ENCODE data around the gene CCS. TPM values are rescaled to one million over a fixed set of nuclear protein-coding genes. Genes with fewer than 3 reads are reported as not detected.
A peak's percentile ranks its signal among the peaks of the same experiment; 100 is the strongest.

The CCS gene
- total and polyA plus RNA-seq, 9 of the 15 experiments (the other 6 are each of a cell fraction or from before 2014, with no cell fraction given), result 1.1 to 46.6 (median 26.8) TPM

DNA sequence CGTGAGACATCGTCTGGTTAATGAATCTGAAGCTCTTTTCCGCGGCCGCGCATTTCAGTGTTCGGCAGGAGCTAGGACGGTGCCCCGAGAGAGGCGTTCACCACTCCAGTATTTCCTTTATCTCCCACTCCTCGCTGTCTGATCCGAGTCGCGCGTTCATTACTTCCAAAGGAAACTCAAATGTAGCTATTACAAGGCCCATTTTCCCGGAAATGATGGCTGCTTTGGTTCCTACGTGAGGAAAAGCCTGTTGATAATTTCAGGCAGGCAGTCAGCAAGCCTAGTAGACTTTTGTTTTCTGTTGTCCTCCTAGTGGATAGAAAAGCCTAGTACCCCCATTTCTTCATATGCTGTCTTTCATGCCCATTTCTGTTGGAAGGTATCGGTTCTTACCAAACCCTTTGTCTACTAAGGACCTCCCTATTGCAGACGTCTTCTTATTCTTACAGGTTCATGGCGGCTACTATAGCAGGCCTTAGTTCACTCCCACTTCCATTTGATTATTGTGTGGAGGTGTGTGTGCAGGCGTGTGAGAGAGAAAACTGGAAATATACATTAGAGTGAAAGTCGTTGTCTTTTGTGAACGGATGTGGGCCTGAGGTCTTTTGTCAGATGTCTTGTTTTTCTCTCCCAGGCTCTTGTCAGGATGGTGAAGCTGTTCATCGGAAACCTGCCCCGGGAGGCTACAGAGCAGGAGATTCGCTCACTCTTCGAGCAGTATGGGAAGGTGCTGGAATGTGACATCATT is 46.3 kb downstream of the CCS start (continued):
- TF ChIP-seq RBM22 (IDR thresholded peaks at IDR 0.05; ENCODE audit: low read depth, low read length, poor library complexity, severe bottlenecking) (peak; percentile 66), KLF16 (IDR thresholded peaks at IDR 0.05) (no peak), DMBX1 (CRISPR knock-in tag; IDR thresholded peaks at IDR 0.05; ENCODE audit: borderline replicate concordance) (no peak), SIN3A (IDR thresholded peaks at IDR 0.05; ENCODE audit: borderline replicate concordance in 2 of 2, control insufficient read depth in 1 of 2, low read depth in 2 of 2, low read length in 2 of 2) (no peak; a peak in 1 of 4 replicates), NFE2 (IDR thresholded peaks at IDR 0.05; ENCODE audit: low read depth) (no peak), NR1H2 (CRISPR knock-in tag; IDR thresholded peaks at IDR 0.05) (no peak)
- TF ChIP-seq, protein P1, sequence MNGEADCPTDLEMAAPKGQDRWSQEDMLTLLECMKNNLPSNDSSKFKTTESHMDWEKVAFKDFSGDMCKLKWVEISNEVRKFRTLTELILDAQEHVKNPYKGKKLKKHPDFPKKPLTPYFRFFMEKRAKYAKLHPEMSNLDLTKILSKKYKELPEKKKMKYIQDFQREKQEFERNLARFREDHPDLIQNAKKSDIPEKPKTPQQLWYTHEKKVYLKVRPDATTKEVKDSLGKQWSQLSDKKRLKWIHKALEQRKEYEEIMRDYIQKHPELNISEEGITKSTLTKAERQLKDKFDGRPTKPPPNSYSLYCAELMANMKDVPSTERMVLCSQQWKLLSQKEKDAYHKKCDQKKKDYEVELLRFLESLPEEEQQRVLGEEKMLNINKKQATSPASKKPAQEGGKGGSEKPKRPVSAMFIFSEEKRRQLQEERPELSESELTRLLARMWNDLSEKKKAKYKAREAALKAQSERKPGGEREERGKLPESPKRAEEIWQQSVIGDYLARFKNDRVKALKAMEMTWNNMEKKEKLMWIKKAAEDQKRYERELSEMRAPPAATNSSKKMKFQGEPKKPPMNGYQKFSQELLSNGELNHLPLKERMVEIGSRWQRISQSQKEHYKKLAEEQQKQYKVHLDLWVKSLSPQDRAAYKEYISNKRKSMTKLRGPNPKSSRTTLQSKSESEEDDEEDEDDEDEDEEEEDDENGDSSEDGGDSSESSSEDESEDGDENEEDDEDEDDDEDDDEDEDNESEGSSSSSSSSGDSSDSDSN (IDR thresholded peaks at IDR 0.05; ENCODE audit: borderline replicate concordance in 1 of 2, low read depth in 2 of 2, low read length in 2 of 2), result no peak
- TF ChIP-seq, protein P2, sequence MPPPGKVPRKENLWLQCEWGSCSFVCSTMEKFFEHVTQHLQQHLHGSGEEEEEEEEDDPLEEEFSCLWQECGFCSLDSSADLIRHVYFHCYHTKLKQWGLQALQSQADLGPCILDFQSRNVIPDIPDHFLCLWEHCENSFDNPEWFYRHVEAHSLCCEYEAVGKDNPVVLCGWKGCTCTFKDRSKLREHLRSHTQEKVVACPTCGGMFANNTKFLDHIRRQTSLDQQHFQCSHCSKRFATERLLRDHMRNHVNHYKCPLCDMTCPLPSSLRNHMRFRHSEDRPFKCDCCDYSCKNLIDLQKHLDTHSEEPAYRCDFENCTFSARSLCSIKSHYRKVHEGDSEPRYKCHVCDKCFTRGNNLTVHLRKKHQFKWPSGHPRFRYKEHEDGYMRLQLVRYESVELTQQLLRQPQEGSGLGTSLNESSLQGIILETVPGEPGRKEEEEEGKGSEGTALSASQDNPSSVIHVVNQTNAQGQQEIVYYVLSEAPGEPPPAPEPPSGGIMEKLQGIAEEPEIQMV (tag; conservative IDR thresholded peaks at IDR 0.05; ENCODE audit: low read depth), result no peak
- TF ChIP-seq, protein P3, sequence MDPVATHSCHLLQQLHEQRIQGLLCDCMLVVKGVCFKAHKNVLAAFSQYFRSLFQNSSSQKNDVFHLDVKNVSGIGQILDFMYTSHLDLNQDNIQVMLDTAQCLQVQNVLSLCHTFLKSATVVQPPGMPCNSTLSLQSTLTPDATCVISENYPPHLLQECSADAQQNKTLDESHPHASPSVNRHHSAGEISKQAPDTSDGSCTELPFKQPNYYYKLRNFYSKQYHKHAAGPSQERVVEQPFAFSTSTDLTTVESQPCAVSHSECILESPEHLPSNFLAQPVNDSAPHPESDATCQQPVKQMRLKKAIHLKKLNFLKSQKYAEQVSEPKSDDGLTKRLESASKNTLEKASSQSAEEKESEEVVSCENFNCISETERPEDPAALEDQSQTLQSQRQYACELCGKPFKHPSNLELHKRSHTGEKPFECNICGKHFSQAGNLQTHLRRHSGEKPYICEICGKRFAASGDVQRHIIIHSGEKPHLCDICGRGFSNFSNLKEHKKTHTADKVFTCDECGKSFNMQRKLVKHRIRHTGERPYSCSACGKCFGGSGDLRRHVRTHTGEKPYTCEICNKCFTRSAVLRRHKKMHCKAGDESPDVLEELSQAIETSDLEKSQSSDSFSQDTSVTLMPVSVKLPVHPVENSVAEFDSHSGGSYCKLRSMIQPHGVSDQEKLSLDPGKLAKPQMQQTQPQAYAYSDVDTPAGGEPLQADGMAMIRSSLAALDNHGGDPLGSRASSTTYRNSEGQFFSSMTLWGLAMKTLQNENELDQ (CRISPR knock-in tag; IDR thresholded peaks at IDR 0.05; ENCODE audit: borderline replicate concordance), result 0 out of 2 replicates have a peak, but pooled peaks have one; percentile 55
- TF ChIP-seq, protein P4, sequence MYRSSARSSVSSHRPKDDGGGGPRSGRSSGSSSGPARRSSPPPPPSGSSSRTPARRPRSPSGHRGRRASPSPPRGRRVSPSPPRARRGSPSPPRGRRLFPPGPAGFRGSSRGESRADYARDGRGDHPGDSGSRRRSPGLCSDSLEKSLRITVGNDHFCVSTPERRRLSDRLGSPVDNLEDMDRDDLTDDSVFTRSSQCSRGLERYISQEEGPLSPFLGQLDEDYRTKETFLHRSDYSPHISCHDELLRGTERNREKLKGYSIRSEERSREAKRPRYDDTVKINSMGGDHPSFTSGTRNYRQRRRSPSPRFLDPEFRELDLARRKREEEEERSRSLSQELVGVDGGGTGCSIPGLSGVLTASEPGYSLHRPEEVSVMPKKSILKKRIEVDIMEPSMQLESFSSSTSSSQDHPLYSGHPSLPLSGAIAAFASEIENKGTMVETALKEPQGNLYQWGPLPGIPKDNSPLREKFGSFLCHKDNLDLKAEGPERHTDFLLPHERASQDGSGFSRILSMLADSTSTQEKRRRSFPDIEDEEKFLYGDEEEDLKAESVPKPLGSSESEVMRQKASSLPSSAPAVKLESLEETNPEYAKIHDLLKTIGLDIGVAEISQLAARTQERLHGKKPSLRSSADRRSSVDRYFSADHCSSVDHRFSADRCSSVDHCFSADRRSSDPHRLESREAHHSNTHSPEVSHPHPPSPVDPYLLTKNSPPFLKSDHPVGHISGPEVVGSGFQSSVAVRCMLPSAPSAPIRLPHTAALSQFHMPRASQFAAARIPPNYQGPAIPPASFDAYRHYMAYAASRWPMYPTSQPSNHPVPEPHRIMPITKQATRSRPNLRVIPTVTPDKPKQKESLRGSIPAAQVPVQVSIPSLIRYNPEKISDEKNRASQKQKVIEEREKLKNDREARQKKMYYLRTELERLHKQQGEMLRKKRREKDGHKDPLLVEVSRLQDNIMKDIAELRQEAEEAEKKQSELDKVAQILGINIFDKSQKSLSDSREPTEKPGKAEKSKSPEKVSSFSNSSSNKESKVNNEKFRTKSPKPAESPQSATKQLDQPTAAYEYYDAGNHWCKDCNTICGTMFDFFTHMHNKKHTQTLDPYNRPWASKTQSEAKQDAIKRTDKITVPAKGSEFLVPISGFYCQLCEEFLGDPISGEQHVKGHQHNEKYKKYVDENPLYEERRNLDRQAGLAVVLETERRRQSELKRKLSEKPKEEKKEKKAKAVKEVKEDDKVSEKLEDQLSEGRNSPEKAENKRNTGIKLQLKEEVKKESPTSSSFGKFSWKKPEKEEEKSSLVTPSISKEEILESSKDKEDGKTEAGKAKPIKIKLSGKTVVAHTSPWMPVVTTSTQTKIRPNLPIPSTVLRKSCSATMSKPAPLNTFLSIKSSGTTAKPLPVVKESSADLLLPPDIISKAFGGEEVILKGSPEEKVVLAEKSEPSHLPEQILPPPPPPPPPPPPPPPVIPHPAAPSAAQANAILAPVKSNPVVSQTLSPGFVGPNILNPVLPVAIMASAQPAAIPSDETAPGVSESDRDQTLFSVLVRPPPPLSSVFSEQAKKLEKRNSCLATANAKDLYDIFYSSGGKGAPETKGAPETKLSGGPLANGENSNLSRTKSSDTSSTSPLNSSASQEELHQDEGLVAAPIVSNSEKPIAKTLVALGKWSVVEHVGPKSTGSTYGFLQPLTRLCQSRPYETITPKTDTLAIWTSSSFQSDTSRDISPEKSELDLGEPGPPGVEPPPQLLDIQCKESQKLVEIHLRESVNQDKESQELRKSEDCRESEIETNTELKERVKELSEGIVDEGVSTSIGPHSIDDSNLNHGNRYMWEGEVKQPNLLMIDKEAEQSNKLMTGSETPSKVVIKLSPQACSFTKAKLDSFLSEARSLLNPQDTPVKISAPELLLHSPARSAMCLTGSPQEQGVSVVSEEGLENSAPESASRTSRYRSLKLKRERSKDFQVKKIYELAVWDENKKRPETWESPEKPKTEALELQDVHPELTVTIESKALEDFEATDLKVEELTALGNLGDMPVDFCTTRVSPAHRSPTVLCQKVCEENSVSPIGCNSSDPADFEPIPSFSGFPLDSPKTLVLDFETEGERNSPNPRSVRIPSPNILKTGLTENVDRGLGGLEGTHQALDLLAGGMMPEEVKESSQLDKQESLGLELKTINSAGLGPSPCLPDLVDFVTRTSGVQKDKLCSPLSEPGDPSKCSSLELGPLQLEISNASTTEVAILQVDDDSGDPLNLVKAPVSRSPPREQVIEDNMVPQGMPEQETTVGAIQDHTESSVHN (IDR thresholded peaks at IDR 0.05; ENCODE audit: borderline replicate concordance in 1 of 2, low read depth in 1 of 2), result no peak
